SK-N-SH (cell line): Measurements from ENCODE around the gene LOXL4. TPM values are rescaled to one million over a fixed set of nuclear protein-coding genes. Genes with fewer than 3 reads are reported as not detected.

Experiments
- CTCF ChIA-PET: fragments of 300-600, 350-600 bp; formaldehyde crosslinking; extraction: SDS; loops from one replicate; lab custom pipeline; 2021; lab: Yijun Ruan, JAX
- POLR2A ChIA-PET: fragments of 350-600 bp; sonication (Branson Sonifier 250); formaldehyde crosslinking; extraction: SDS; loops from one replicate; lab custom pipeline; 2020; ENCODE audit warnings: antibody characterized with exemption, inconsistent platforms; lab: Yijun Ruan, JAX
- DNase-seq: peaks from one replicate; pipeline ENCODE4 v3.0.0; 2012
- H2AFZ ChIP-seq: fragments of 200-600 bp; sonication (generic); 2 replicates; pipeline ENCODE4 v1.8.1; 2016; ENCODE audit warnings: antibody characterized with exemption, mild to moderate bottlenecking, low read depth
- H3F3A ChIP-seq: fragments of 200-600 bp; sonication (generic); replicated peaks from 2 replicates; pipeline ENCODE3; 2016; ENCODE audit warnings: antibody characterized with exemption, mild to moderate bottlenecking; ENCODE audit not compliant: insufficient read depth
- H3K27ac ChIP-seq, 2 experiments: fragments of 200-500 bp in 1 of 2; fragments of 200-600 bp in 1 of 2; sonication (Bioruptor generic) in 1 of 2; sonication (generic), shearing (Covaris generic) in 1 of 2; 2 replicates each; pipeline versions ENCODE4 v1.5.1 to v1.6.1; 2014 to 2016; ENCODE audit warnings: low read depth in 2 of 2, inconsistent platforms in 1 of 2, low read length in 1 of 2, mild to moderate bottlenecking in 1 of 2, mixed read lengths in 1 of 2
- H3K27me3 ChIP-seq: fragments of 200-600 bp; sonication (generic), shearing (Covaris generic); 2 replicates; pipeline ENCODE4 v1.6.1; 2016; ENCODE audit warnings: mixed run types; ENCODE audit not compliant: insufficient read depth
- H3K36me3 ChIP-seq, 2 experiments: fragments of 200-500 bp in 1 of 2; fragments of 200-600 bp in 1 of 2; sonication (Bioruptor generic) in 1 of 2; sonication (generic) in 1 of 2; replicated peaks in 1 of 2; 2 replicates each; pipeline versions ENCODE3 to v1.5.1; 2014 to 2016; ENCODE audit warnings: low read length in 1 of 2, mild to moderate bottlenecking in 1 of 2; ENCODE audit not compliant: insufficient read depth in 2 of 2, control insufficient read depth in 1 of 2
- H3K4me1 ChIP-seq, 2 experiments: fragments of 200-500 bp in 1 of 2; fragments of 200-600 bp in 1 of 2; sonication (Bioruptor generic) in 1 of 2; sonication (generic), shearing (Covaris generic) in 1 of 2; 2 replicates each; pipeline versions ENCODE4 v1.5.1 to v1.6.1; 2014 to 2016; ENCODE audit warnings: low read depth in 1 of 2, low read length in 1 of 2, mixed run types in 1 of 2; ENCODE audit not compliant: insufficient read depth in 2 of 2, control insufficient read depth in 1 of 2
- H3K4me2 ChIP-seq: fragments of 200-600 bp; sonication (generic), shearing (Covaris generic); 2 replicates; pipeline ENCODE4 v1.6.1; 2017; ENCODE audit warnings: mixed run types
- H3K4me3 ChIP-seq, 2 experiments: fragments of 200-500 bp in 1 of 2; fragments of 200-600 bp in 1 of 2; sonication (Bioruptor generic) in 1 of 2; sonication (generic), shearing (Covaris generic) in 1 of 2; 2 replicates each; pipeline versions ENCODE4 v1.5.1 to v1.8.1; 2014 to 2016; ENCODE audit warnings: low read depth in 2 of 2, inconsistent platforms in 1 of 2, low read length in 1 of 2, mild to moderate bottlenecking in 1 of 2, mixed read lengths in 1 of 2, moderate library complexity in 1 of 2
- H3K79me2 ChIP-seq: fragments of 200-600 bp; sonication (generic); 2 replicates; pipeline ENCODE4 v1.8.1; 2017; ENCODE audit warnings: mild to moderate bottlenecking; ENCODE audit not compliant: insufficient read depth
- H3K9ac ChIP-seq: fragments of 200-600 bp; sonication (generic); 2 replicates; pipeline ENCODE4 v1.6.1; 2017; ENCODE audit warnings: mixed run types
- H3K9me2 ChIP-seq: fragments of 200-600 bp; sonication (generic); 2 replicates; pipeline ENCODE4 v1.6.1; 2017; ENCODE audit warnings: mixed run types
- H3K9me3 ChIP-seq: fragments of 200-600 bp; sonication (generic); 2 replicates; pipeline ENCODE4 v1.6.1; 2017; ENCODE audit warnings: mixed run types, mild to moderate bottlenecking, moderate library complexity
- H4K20me1 ChIP-seq: fragments of 200-600 bp; sonication (generic); 2 replicates; pipeline ENCODE4 v1.6.1; 2017; ENCODE audit warnings: mild to moderate bottlenecking, mixed run types; ENCODE audit not compliant: insufficient read depth
- CTCF ChIP-seq: fragments of 200-600 bp; sonication (generic); IDR thresholded peaks from 2 replicates; pipeline ENCODE4 v1.6.1; 2017; ENCODE audit warnings: antibody characterized with exemption, mild to moderate bottlenecking, moderate library complexity
- EP300 ChIP-seq, 2 experiments: IDR thresholded peaks; 2 replicates each; pipeline versions ENCODE4 v1.4.0 to v1.6.1; 2012; ENCODE audit warnings: borderline replicate concordance in 1 of 2, low read depth in 1 of 2, low read length in 1 of 2
- FOXM1 ChIP-seq: IDR thresholded peaks from 2 replicates; pipeline ENCODE4 v1.4.0; 2012; ENCODE audit warnings: low read depth, mild to moderate bottlenecking
- IRF3 ChIP-seq: fragments of 150-350 bp; IDR thresholded peaks from 2 replicates; pipeline ENCODE4 v1.6.1; 2016; ENCODE audit warnings: mild to moderate bottlenecking, low read depth, low read length
- MEF2A ChIP-seq: IDR thresholded peaks from 2 replicates; pipeline ENCODE4 v1.4.0; 2012; ENCODE audit warnings: low read depth, borderline replicate concordance
- MXI1 ChIP-seq: IDR thresholded peaks from 2 replicates; pipeline ENCODE4 v1.6.1; 2012; ENCODE audit warnings: mild to moderate bottlenecking, low read depth, low read length, improper control_type of control experiment
- NFIC ChIP-seq: IDR thresholded peaks from 2 replicates; pipeline ENCODE4 v1.4.0; 2012; ENCODE audit warnings: borderline replicate concordance
- RAD21 ChIP-seq: IDR thresholded peaks from 2 replicates; pipeline ENCODE4 v1.6.1; 2012; ENCODE audit warnings: mild to moderate bottlenecking, low read length
- REST ChIP-seq: IDR thresholded peaks from 2 replicates; pipeline ENCODE4 v1.6.1; 2012; ENCODE audit warnings: mild to moderate bottlenecking, low read depth, low read length, moderate library complexity
- RFX5 ChIP-seq: IDR thresholded peaks from 2 replicates; pipeline ENCODE4 v1.6.1; 2012; ENCODE audit warnings: mild to moderate bottlenecking, improper control_type of control experiment, low read length
- RXRA ChIP-seq: IDR thresholded peaks from 2 replicates; pipeline ENCODE4 v1.4.0; 2012; ENCODE audit warnings: low read depth, mild to moderate bottlenecking, borderline replicate concordance
- SIN3A ChIP-seq: IDR thresholded peaks from 2 replicates; pipeline ENCODE4 v1.6.1; 2012; ENCODE audit warnings: low read depth, mild to moderate bottlenecking, low read length, moderate library complexity, borderline replicate concordance
- TEAD4 ChIP-seq: IDR thresholded peaks from 2 replicates; pipeline ENCODE4 v1.4.0; 2012; ENCODE audit warnings: mild to moderate bottlenecking, borderline replicate concordance; ENCODE audit not compliant: insufficient read depth
- ZBTB33 ChIP-seq: IDR thresholded peaks from 2 replicates; pipeline ENCODE4 v1.4.0; 2012; ENCODE audit warnings: low read depth, borderline replicate concordance
- WGBS: methylation state at CpG from one replicate; pipeline ENCODE4 v1.1.6; 2017; ENCODE audit warnings: low lambda C conversion rate; 5-methylcytosine and 5-hydroxymethylcytosine counted together
- polyA plus RNA-seq, 3 experiments: library from polyadenylated mRNA; depleted of rRNA; stranded (reverse); fragments of >200 nt; gene quantifications; 2 replicates each; pipeline ENCODE4 v1.2.3, GENCODE V29; 2012

The LOXL4 gene
- polyA plus RNA-seq, 1 of the 3 experiments (the other 2 are of a cell fraction), result 1.7 TPM

GRCh38 chr10:98252464-98252863 lies 15.5 kb downstream of the LOXL4 start (continued):
- TF ChIP-seq CTCF, result no peak
- no peak for TF ChIP-seq TEAD4
- no peak for TF ChIP-seq FOXM1
- TF ChIP-seq IRF3, result no peak
- no peak for TF ChIP-seq MXI1

- H3K4me2 ChIP-seq, result no peak overlapping the region
- no peaks in the 10 kb centered on the region for H3F3A ChIP-seq
- no peak overlapping the region for H3K4me3 ChIP-seq
- CTCF ChIA-PET, result interaction anchor here (3.6 to 3.7 kb wide), 2 partner anchors 9 to 58 kb away, joined by 22 to 29 read pairs; no protein-coding TSS in a partner anchor
- H2AFZ ChIP-seq, result no peak overlapping the region
- no peaks in the 10 kb centered on the region for H4K20me1 ChIP-seq
- peaks cover 0 to 18% of the 10 kb centered on the region in 2 experiments; a peak in 1 of 4 replicates for H3K4me1 ChIP-seq
- H3K9me3 ChIP-seq, result no peaks in the 10 kb centered on the region
- H3K9ac ChIP-seq, result no peak overlapping the region
- DNase-seq, result no peak
- no peaks in the 10 kb centered on the region for H3K79me2 ChIP-seq
- no peak overlapping the region for H3K27ac ChIP-seq
- WGBS, result 95% methylated on average over 7 of the region's 8 CpGs
- no peaks in the 10 kb centered on the region for H3K27me3 ChIP-seq
- TF ChIP-seq MEF2A (no peak), RFX5 (no peak), SIN3A (no peak), NFIC (no peak), REST (no peak), RAD21 (no peak), EP300 (IDR thresholded peaks at IDR 0.05; ENCODE audit: borderline replicate concordance in 1 of 2, low read depth in 1 of 2, low read length in 1 of 2) (no peak), ZBTB33 (no peak), TEAD4 (no peak), CTCF (no peak), RXRA (no peak)
- H3K9me2 ChIP-seq, result no peaks in the 10 kb centered on the region
- POLR2A ChIA-PET, result no interaction called here
- peaks cover 3 to 36% of the 10 kb centered on the region in 2 experiments for H3K36me3 ChIP-seq
These were observed 16.6 kb downstream of the LOXL4 start for GRCh38 chr10:98251399-98251798.
